ENCODE measurements around the gene SLC39A11.

The SLC39A11 gene

DNA sequence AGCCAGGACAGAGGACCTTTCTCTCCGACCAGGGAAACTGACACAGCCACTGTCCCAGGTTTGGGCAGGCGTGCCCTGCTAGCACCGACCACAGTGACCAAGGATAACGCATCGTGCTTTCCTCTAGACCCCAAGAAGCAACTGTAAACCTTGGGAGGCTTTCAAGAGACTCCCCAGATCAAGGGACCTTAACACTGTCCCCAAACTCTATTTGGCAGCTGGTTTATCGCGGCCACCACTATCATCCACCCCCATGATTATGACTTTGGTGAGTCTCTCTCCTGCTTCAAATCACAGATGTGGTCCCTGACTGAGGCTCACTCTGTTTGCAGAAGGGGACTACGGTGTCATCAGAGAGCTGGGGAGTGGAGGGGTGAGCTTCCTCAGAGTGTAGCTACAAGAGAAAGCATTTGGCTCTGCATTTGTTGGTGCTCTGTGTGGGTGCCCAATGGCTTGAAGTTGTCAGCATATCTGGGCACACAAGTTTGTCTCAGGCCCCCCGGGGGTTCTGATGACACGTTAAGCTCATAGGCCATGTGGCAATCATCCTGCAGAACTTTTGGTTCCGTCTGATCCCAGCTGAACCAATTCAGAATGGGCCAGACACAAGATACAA, 408.0 kb downstream of the SLC39A11 start:
- DNase-seq (ENCODE audit: low read depth in 3 of 3) = no peak

- no peak for DNase-seq (ENCODE audit: low read depth in 3 of 3)
Measured at GRCh38 chr17:72683506-72684404, 408.7 kb downstream of the SLC39A11 start.

GRCh38 chr17:72682605-72683004, 409.9 kb downstream of the SLC39A11 start:
- no peak for DNase-seq (ENCODE audit: low read depth in 3 of 3)

GRCh38 chr17:72681844-72682243, 410.6 kb downstream of the SLC39A11 start:
- no peak for DNase-seq (ENCODE audit: low read depth in 3 of 3)

- no peak for DNase-seq (ENCODE audit: low read depth in 3 of 3)
Measured at GRCh38 chr17:72677714-72678390, 414.6 kb downstream of the SLC39A11 start.

GRCh38 chr17:72677108-72677507, 415.4 kb downstream of the SLC39A11 start:
- DNase-seq (ENCODE audit: low read depth in 3 of 3) = no peak

- DNase-seq (ENCODE audit: low read depth in 3 of 3) = no peak
Measured at GRCh38 chr17:72672729-72673128, 419.8 kb downstream of the SLC39A11 start.

GRCh38 chr17:72671016-72671415, 421.5 kb downstream of the SLC39A11 start:
- DNase-seq (ENCODE audit: low read depth in 3 of 3) = no peak

DNA sequence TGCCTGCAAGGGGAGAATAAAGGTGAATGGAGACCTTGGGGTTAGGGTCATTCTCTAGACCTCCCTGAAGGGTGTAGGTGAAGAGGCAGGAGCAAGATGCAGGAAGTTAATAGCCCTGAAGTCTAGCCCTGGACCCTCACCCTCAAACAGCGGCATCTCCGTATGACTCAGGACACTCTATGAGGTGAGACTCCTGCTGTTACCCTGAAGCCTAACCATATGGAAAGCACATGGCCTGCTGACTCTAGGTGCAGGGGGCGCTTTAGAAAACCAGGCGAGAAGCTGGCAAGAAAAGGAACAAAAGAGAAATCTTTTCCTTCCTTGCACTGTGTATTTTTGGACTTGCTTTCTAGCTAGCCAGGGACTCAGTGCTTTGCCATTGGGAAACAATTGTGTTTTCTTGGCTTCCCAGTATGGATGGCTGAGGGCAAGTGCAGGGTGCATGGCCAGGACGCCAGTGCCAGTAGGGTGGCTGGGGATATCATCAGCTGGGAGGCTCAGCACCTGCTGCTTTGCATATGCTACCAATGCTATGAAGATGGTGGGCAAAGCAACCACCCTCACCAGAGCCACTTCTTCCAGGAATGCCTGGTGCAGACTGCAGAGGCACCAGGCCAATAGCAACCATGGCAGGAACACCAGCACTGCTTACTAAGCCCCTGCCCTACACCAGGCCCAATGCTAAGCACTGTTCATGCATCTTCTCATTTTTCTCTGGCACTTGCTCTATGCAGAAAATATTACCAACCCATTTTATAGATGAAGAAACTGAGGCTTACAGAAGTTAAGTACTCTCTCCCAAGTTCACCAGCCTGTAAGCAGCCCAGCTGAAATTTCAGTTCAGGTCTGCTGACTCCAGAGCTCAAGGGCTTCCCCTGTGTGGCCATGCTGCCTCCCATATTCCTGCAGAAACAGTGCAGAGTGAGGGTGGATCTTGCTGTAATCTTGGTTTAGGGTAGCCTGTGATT, 425.1 kb downstream of the SLC39A11 start:
- no peak for DNase-seq (ENCODE audit: low read depth in 3 of 3)

- no peak for DNase-seq (ENCODE audit: low read depth in 3 of 3)
Measured at GRCh38 chr17:72665852-72666851, 426.3 kb downstream of the SLC39A11 start.

DNA sequence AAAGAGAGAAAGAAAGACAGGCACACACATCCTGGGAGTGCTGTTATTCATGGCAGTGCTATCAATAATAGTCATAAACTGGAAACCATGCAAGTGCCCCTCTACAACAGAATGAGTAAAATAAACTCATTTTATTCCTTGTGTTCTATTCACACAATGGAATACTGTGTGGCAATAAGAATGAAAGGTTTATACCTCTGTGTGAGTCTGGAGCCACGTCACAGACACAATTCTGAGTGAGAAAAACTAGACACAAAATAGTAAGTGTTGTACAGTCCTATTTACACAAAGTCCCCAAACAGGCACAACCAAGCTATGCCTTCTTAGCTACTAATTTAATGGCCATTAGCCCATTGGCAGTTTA, 429.7 kb downstream of the SLC39A11 start:
- DNase-seq (ENCODE audit: low read depth in 3 of 3) = no peak

DNA sequence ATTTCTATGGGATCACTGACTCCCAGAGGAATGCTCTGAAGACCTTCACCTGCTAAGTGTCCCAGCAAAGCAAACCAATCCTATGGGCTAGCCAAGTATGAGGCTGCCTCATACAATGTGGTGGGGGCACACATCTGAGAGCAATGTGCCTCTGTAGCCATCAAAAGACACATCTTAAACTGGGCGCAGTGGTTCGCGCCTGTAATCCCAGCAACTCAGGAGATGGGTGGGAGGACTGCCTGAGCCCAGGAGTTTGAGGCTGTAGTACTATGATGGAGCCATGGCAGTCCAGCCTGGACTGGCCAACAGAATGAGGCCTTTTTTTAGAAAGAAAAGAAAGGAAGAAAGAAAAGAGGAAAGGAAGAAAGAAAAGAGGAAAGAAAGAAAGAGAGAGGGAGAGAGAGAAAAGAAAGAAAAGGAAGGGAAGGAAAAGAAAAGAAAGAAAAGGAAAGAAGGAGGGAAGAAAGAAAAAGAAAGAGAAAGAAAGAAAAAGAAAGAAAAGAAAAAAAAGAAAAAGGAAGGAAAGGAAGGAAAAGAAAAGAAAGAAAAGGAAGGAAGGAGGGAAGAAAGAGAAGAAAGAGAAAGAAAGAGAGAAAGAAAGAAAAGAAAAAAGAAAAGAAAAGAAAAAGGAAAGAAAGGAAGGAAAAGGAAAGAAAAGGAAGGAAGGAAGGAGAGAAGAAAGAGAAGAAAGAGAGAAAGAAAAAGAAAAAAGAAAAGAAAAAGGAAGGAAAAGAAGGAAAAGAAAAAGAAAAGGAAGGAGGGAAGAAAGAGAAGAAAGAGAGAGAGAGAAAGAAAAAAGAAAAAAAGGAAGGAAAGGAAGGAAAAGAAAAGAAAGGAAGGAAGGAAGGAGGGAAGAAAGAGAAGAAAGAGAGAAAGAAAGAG, 430.3 kb downstream of the SLC39A11 start:
- DNase-seq (ENCODE audit: low read depth in 3 of 3) = no peak

DNA sequence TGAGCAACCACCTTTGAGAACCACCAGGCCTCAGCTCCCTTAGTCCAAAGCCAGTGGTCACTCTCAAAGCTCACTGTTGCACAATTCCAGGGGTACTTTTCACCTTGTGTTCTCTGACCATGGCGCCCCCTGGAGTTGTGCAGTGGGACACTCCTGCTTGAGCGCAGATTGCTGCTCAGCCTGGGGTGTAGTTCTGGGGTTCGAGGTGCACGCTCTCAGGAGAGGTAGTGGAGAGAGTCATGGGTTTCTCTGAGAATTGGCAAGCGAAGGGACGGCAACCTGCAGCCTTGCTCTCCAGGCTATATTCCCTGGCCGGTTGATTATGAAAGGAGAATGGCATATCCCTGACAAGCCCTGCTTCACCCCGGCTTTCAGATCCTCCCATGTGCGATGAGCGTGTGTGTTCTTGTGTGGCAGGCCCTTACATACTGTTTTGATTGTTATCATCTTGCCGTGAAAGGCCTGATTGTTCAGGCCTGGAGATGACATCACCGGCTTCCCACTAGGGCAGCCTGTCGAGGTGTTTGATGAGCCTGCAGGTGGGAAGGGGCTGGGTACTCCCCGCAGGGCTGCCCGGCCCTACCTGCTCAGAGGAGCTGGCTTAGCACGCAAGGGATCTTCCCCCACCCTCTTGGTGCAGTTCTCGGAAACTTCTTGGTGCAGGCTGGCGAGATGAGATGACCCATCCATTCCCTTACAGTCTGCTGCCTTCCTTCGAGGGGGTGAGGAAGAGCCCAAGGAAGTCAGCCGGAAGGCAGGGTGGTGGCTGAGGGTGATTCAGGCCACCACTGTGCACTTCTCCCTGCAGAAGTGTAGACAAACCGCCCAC, 431.2 kb downstream of the SLC39A11 start:
- DNase-seq (ENCODE audit: low read depth in 3 of 3) = no peak

GRCh38 chr17:72660274-72661115, 432.0 kb downstream of the SLC39A11 start:
- DNase-seq (ENCODE audit: low read depth in 3 of 3) = no peak

GRCh38 chr17:72659811-72660210, 432.7 kb downstream of the SLC39A11 start:
- DNase-seq (ENCODE audit: low read depth in 3 of 3) = no peak

DNA sequence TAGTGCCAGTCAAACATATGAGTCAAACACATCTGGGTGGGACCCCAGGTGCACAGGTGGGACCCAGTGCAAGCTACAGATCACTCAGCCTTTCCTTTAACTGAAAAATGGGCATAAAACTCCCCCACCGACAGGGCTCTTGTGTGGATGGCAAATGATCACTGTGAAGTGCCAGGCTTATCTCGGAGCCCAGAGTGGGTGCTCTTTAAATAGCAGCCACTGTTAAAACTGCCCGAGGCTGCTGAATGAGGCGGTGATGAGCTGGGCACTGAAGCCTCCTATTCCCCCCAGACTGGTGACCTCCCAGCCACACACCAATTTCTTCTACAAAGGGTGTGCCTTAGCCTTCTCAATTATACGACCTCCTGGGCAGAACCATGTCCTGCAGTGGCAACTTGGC, 433.8 kb downstream of the SLC39A11 start:
- DNase-seq (ENCODE audit: low read depth in 3 of 3) = no peak
